ENCODE data around the gene MCEE. TPM values are rescaled to one million over a fixed set of nuclear protein-coding genes. Genes with fewer than 3 reads are reported as not detected.

MCEE gene
- total RNA-seq, 1 donor from 2014 or later = 17.8 TPM

DNA sequence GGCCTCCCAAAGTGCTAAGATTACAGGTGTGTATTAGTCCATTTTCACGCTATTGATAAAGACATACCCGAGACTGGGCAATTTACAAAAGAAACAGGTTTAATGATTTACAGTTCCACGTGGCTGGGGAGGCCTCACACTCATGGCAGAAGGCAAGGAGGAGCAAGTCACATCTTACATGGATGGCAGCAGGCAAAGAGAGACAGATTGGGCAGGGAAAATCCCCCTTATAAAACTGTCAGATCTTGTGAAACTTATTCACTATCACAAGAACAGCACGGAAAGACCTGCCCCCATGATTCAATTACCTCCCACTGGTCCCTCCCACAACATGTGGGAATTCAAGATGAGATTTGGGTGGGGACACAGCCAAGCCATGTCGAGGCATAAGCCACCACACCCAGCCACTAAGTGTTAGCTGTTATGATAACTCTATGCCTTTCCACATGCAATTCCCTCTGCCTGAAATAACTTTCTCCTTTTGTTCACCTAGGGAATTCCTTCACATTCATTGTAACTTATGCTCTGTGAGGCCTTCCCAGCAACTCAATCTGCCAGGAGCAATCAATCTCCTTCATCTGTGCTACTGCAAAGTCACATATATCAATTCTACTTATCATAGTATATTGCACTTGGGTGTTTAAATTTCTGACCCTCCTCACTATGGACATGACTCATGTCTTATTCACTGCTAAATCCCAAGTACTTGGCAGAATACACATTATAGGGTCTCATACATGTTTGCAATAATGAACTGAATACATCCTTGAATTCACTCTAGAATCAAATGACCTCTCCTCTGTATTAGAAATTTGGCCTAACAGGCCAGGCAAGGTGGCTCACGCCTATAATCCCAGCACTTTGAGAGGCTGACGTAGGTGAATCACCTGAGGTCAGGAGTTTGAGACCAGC lies 7.4 kb downstream of the MCEE start:
- H3K36me3 Mint-ChIP-seq = peaks cover 25% of the 10 kb centered on the region
- H3K27me3 Mint-ChIP-seq (ENCODE audit: low read depth) = no peaks in the 10 kb centered on the region
- DNase-seq (ENCODE audit: low spot score in 2 of 2, unreplicated experiment in 2 of 2) = no peak
- no peak overlapping the region for H3K27ac Mint-ChIP-seq
- H3K4me1 Mint-ChIP-seq = peaks cover 4% of the 10 kb centered on the region
- no peak for TF ChIP-seq CTCF (IDR thresholded peaks at IDR 0.05; ENCODE audit: unreplicated experiment)
- H3K9me3 Mint-ChIP-seq = peaks cover 7% of the 10 kb centered on the region
- no peak overlapping the region for H3K4me3 Mint-ChIP-seq

GRCh38 chr2:71121479-71121878 lies 8.6 kb downstream of the MCEE start:
- Mint-ChIP-seq H3K4me3 (no peak overlapping the region), H3K4me1 (no peaks in the 10 kb centered on the region), H3K27me3 (ENCODE audit: low read depth) (no peaks in the 10 kb centered on the region), H3K27ac (no peak overlapping the region), H3K9me3 (peaks cover 7% of the 10 kb centered on the region), H3K36me3 (peaks cover 30% of the 10 kb centered on the region)
- no peak for DNase-seq (ENCODE audit: low spot score in 2 of 2, unreplicated experiment in 2 of 2)
- no peak for TF ChIP-seq CTCF (IDR thresholded peaks at IDR 0.05; ENCODE audit: unreplicated experiment)

- Mint-ChIP-seq H3K9me3 (peaks cover 7% of the 10 kb centered on the region), H3K27ac (no peak overlapping the region), H3K36me3 (peaks cover 32% of the 10 kb centered on the region), H3K27me3 (ENCODE audit: low read depth) (no peaks in the 10 kb centered on the region), H3K4me1 (no peaks in the 10 kb centered on the region), H3K4me3 (no peak overlapping the region)
- no peak for DNase-seq (ENCODE audit: low spot score in 2 of 2, unreplicated experiment in 2 of 2)
- no peak for TF ChIP-seq CTCF (IDR thresholded peaks at IDR 0.05; ENCODE audit: unreplicated experiment)
Observed at GRCh38 chr2:71120195-71120594, 9.8 kb downstream of the MCEE start.

DNA sequence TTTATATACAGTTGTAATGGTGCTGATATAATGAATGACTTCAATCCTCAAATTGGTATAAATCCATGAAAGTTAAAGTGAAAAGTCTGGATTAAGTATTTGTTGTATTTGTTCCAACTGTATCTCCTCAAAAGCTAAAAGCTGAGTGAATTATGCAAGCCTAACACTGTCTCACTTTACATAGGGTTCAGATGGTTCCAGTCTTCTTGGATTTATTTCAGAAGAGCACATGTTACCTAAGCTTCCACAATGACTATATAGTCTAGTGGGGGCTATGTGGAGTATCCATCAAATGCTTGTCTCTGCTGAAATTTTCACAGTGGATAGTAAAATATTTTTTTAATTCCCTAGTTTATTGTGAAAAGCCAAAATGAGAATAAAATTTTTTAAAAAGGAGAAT lies 13.0 kb downstream of the MCEE start:
- Mint-ChIP-seq H3K4me3 (no peak overlapping the region), H3K4me1 (no peaks in the 10 kb centered on the region), H3K27me3 (ENCODE audit: low read depth) (no peaks in the 10 kb centered on the region), H3K36me3 (peaks cover 45% of the 10 kb centered on the region), H3K9me3 (peaks cover 9% of the 10 kb centered on the region), H3K27ac (no peak overlapping the region)
- TF ChIP-seq CTCF (IDR thresholded peaks at IDR 0.05; ENCODE audit: unreplicated experiment) = no peak
- no peak for DNase-seq (ENCODE audit: low spot score in 2 of 2, unreplicated experiment in 2 of 2)

- no peak for DNase-seq (ENCODE audit: low spot score in 2 of 2, unreplicated experiment in 2 of 2)
- Mint-ChIP-seq H3K4me3 (no peak overlapping the region), H3K4me1 (no peaks in the 10 kb centered on the region), H3K27ac (no peak overlapping the region), H3K27me3 (ENCODE audit: low read depth) (no peaks in the 10 kb centered on the region), H3K9me3 (peaks cover 9% of the 10 kb centered on the region), H3K36me3 (peaks cover 41% of the 10 kb centered on the region)
- no peak for TF ChIP-seq CTCF (IDR thresholded peaks at IDR 0.05; ENCODE audit: unreplicated experiment)
Observed at GRCh38 chr2:71113843-71114242, 16.2 kb downstream of the MCEE start.
